ENCODE data around the gene CCNY. TPM values are rescaled to one million over a fixed set of nuclear protein-coding genes. Genes with fewer than 3 reads are reported as not detected.

The CCNY gene
- total RNA-seq, 4 donors from 2014 or later: 37.5 to 56.3 (median 43.9) TPM

GRCh38 chr10:35470248-35470924 lies 134.1 kb downstream of the CCNY start:
- Histone ChIP-seq H3K9me3 (no peaks in the 10 kb centered on the region), H3K4me1 (peaks cover 4 to 20% of the 10 kb centered on the region in 2 donors), H3K27ac (no peak overlapping the region), H3K36me3 (no peaks in the 10 kb centered on the region), H3K4me3 (replicated peaks in 1 of 3) (no peak overlapping the region), H3K27me3 (no peaks in the 10 kb centered on the region)
- TF ChIP-seq POLR2A (IDR thresholded peaks at IDR 0.05) (no peak), CTCF (IDR thresholded peaks at IDR 0.05) (no peak)
- intact Hi-C loops (cut with DNase I): no loop called here
- WGBS, 2 donors: 82 to 84% methylated on average over 9 of the region's 9 CpGs
- DNase-seq: no peak

DNA sequence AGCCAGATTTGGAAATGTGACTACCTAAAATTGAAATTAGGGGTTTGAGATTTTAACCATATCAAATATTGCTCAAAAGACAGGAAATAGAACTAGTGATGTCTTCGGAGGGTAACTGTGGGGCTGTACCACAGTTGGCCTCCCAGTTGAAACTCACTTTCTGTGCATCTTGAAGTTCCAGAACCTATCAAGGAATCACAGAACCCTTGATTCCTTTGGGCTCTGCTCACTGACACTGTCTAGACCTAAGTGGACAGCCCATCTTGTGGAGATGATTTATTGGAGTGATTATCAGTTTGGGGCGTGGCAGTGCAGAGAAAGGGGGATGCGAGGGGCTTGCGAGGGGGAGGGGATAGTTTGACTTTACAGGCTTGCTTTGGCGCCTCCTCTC lies 134.6 kb downstream of the CCNY start:
- H3K9me3 ChIP-seq: no peaks in the 10 kb centered on the region
- H3K4me3 ChIP-seq (replicated peaks in 1 of 3): no peak overlapping the region
- WGBS, 2 donors: 78 to 92% methylated on average over 5 of the region's 5 CpGs
- no peak overlapping the region for H3K27ac ChIP-seq
- H3K4me1 ChIP-seq: peaks cover 4 to 17% of the 10 kb centered on the region in 2 donors
- no peaks in the 10 kb centered on the region for H3K27me3 ChIP-seq
- intact Hi-C loops (cut with DNase I): no loop called here
- DNase-seq: no peak
- TF ChIP-seq CTCF (IDR thresholded peaks at IDR 0.05) (no peak), POLR2A (IDR thresholded peaks at IDR 0.05) (no peak)
- no peaks in the 10 kb centered on the region for H3K36me3 ChIP-seq

DNA sequence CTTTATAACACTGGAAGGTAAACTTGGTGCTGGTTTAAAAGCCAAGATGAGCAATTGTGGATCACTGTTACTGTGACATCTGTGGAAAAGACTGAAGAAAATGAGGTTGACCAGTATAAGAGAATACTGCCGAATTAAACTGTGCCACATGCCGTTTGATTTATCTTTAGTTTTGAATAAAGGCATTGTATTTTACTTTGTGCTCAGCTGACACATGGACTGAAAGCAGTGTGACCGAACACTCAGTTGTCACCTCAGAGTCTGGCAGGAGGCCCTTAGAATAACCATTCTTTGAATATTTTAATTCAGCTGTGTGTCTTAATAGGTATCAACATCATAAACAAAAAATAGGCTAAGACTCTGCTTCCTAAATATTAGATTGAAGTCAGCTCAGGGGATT lies 135.1 kb downstream of the CCNY start:
- Histone ChIP-seq H3K27me3 (no peaks in the 10 kb centered on the region), H3K4me1 (peaks cover 4 to 12% of the 10 kb centered on the region in 2 donors), H3K9me3 (no peaks in the 10 kb centered on the region), H3K27ac (no peak overlapping the region), H3K36me3 (no peaks in the 10 kb centered on the region), H3K4me3 (replicated peaks in 1 of 3) (no peak overlapping the region)
- intact Hi-C loops (cut with DNase I): no loop called here
- TF ChIP-seq CTCF (IDR thresholded peaks at IDR 0.05) (no peak), POLR2A (IDR thresholded peaks at IDR 0.05) (no peak)
- DNase-seq: no peak
- WGBS, 2 donors: 83 to 91% methylated on average over 3 of the region's 3 CpGs

- Histone ChIP-seq H3K27me3 (no peaks in the 10 kb centered on the region), H3K36me3 (no peaks in the 10 kb centered on the region), H3K4me3 (replicated peaks in 1 of 3) (no peak overlapping the region), H3K4me1 (no peaks in the 10 kb centered on the region), H3K9me3 (no peaks in the 10 kb centered on the region), H3K27ac (no peak overlapping the region)
- intact Hi-C loops (cut with DNase I): no loop called here
- TF ChIP-seq POLR2A (IDR thresholded peaks at IDR 0.05) (no peak), CTCF (IDR thresholded peaks at IDR 0.05) (no peak)
- DNase-seq: no peak
- 82 to 86% methylated on average over 9 of the region's 9 CpGs for WGBS, 2 donors
These were observed 143.8 kb downstream of the CCNY start for GRCh38 chr10:35480142-35480541.

DNA sequence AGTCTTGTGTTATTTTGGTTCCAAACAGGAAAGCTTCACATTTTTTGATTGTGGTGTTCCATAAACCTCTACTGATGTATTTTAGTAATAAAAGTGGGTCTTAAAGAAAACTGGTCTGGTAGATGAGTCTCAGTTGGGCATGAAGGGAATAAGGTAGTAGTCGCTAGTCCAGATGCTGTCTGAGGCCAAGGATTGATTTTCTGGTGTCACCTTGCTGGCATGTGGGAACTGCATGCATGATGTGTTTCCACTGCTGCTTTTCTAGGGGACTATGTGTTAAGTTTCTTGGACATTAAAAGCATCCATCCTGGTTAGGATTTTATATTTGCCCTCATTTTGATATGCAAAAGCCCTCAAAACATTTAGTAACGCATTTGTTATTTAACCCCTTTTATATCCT lies 145.1 kb downstream of the CCNY start:
- Histone ChIP-seq H3K27me3 (no peaks in the 10 kb centered on the region), H3K36me3 (no peaks in the 10 kb centered on the region), H3K4me1 (no peaks in the 10 kb centered on the region), H3K4me3 (replicated peaks in 1 of 3) (no peak overlapping the region), H3K27ac (no peak overlapping the region), H3K9me3 (no peaks in the 10 kb centered on the region)
- intact Hi-C loops (cut with DNase I): no loop called here
- TF ChIP-seq POLR2A (IDR thresholded peaks at IDR 0.05) (no peak), CTCF (IDR thresholded peaks at IDR 0.05) (no peak)
- WGBS, 2 donors: 94 to 100% methylated on average over 2 of the region's 2 CpGs
- DNase-seq: no peak
